ENCODE results near the gene WIPI1.

- TF ChIP-seq ZZZ3 (IDR thresholded peaks at IDR 0.05): no peak
- TF ChIP-seq MTA1 (IDR thresholded peaks at IDR 0.05; ENCODE audit: borderline replicate concordance): no peak
- no peak for TF ChIP-seq GATA2 (CRISPR knock-in tag; IDR thresholded peaks at IDR 0.05)
- no peak for TF ChIP-seq POLR2A (conservative IDR thresholded peaks at IDR 0.05)
- no peak for TF ChIP-seq ERF (CRISPR knock-in tag; IDR thresholded peaks at IDR 0.05)
- TF ChIP-seq CBX5 (IDR thresholded peaks at IDR 0.05; ENCODE audit: borderline replicate concordance, low read depth): no peak
- TF ChIP-seq SAP30 (IDR thresholded peaks at IDR 0.05; ENCODE audit: borderline replicate concordance, insufficient read depth, low read depth, low read length, poor library complexity, severe bottlenecking): no peak
- no peak for TF ChIP-seq CHAMP1 (IDR thresholded peaks at IDR 0.05)
- no peak for TF ChIP-seq EZH2 (IDR thresholded peaks at IDR 0.05; ENCODE audit: borderline replicate concordance, low read depth, low read length)
- no peak for TF ChIP-seq GTF2F1 (IDR thresholded peaks at IDR 0.05; ENCODE audit: low read depth, low read length)
- TF ChIP-seq ZNF518B (CRISPR knock-in tag; IDR thresholded peaks at IDR 0.05): no peak
- no peak for TF ChIP-seq USF2 (CRISPR knock-in tag; IDR thresholded peaks at IDR 0.05)
- no peak for TF ChIP-seq TCF7 (IDR thresholded peaks at IDR 0.05; ENCODE audit: borderline replicate concordance)
- no peak for TF ChIP-seq ZNF146 (CRISPR knock-in tag; IDR thresholded peaks at IDR 0.05; ENCODE audit: unreplicated experiment)
Observed at GRCh38 chr17:68384471-68384870, 72.8 kb downstream of the WIPI1 start.

Measured in K562 (cell line).